GM21717 (cell line): ENCODE results near the gene ACOD1.

Source experiments
- ATAC-seq: cut with Tn5 transposase; IDR thresholded peaks from one replicate; pipeline ENCODE4 v1.9.1; 2021; ENCODE audit warnings: mild to moderate bottlenecking, moderate library complexity; ENCODE audit not compliant: unreplicated experiment

The ACOD1 gene

GRCh38 chr13:76983676-76984075 is 35.4 kb downstream of the ACOD1 start:
- no peak for ATAC-seq

- peak; percentile 53 for ATAC-seq
Measured at GRCh38 chr13:76991432-76991795, 43.1 kb downstream of the ACOD1 start.

- ATAC-seq = peak; percentile 97
Measured at GRCh38 chr13:76991796-76992547, 43.7 kb downstream of the ACOD1 start, which contains the start of gene CLN5. Gene CLN5, plus strand, starts transcription at chr13:76992081. Its CDS starts 18 bp downstream, at chr13:76992099.

- no peak for ATAC-seq
Measured at GRCh38 chr13:76992548-76993001, 44.3 kb downstream of the ACOD1 start.

- ATAC-seq = no peak
Measured at GRCh38 chr13:76993021-76993420, 44.7 kb downstream of the ACOD1 start.

GRCh38 chr13:76993473-76993872 is 45.2 kb downstream of the ACOD1 start:
- no peak for ATAC-seq

- ATAC-seq = no peak
Measured at GRCh38 chr13:76994281-76994680, 46.0 kb downstream of the ACOD1 start.

- no peak for ATAC-seq
Measured at GRCh38 chr13:77000475-77000874, 52.2 kb downstream of the ACOD1 start.

- no peak for ATAC-seq
Measured at GRCh38 chr13:77001540-77001939, 53.2 kb downstream of the ACOD1 start.

GRCh38 chr13:77001963-77002587 is 53.8 kb downstream of the ACOD1 start:
- no peak for ATAC-seq

GRCh38 chr13:77002590-77003190 is 54.4 kb downstream of the ACOD1 start:
- no peak for ATAC-seq
